ENCODE data around the gene LYPLAL1. TPM values are rescaled to one million over a fixed set of nuclear protein-coding genes. Genes with fewer than 3 reads are reported as not detected.

The LYPLAL1 gene
- total and polyA plus RNA-seq, 2 of the 8 experiments (the other 6 are each of a cell fraction or from before 2014, with no cell fraction given), result 6.3 to 23.8 TPM

DNA sequence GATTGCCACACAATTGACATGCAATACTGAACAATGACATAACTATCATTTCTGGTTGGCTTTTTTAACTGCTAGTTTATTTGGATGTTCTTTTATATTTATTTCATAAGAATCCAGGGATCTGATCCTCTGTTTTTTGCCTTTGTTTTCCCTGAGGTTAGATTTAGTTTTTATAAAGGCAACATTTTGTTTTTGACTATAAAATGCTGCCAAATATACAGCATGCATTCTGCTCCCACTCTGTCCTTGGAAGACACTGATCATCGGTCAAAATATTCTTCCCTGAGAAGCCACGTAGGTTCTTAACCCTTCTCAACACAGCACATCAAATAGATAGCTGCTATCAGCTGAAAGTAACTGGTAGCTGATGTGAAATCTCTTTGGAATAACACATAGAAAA, 52.5 kb downstream of the LYPLAL1 start:
- ChIA-PET POLR2A (ENCODE audit: partially characterized antibody) (no interaction called here), CTCF (ENCODE audit: partially characterized antibody) (no interaction called here)
- H2AFZ ChIP-seq (ENCODE audit: low read length), result no peak overlapping the region
- no peaks in the 10 kb centered on the region for H4K20me1 ChIP-seq (replicated peaks in 1 of 2; ENCODE audit: control insufficient read depth in 1 of 2, insufficient read depth in 2 of 2, low read length in 2 of 2)
- no peak overlapping the region for H2BK12ac ChIP-seq (ENCODE audit: low read depth, low read length)
- no peak for TF ChIP-seq USF2 (IDR thresholded peaks at IDR 0.05; ENCODE audit: low read length)
- no peak for TF ChIP-seq SRF (IDR thresholded peaks at IDR 0.05; ENCODE audit: low read depth, low read length)
- TF ChIP-seq CBX5 (IDR thresholded peaks at IDR 0.05; ENCODE audit: low read depth, low read length), result no peak
- no peak for TF ChIP-seq CBX8 (IDR thresholded peaks at IDR 0.05; ENCODE audit: borderline replicate concordance, low read depth, low read length)
- FAIRE-seq (no peak), DNase-seq (ENCODE audit: low read depth in 1 of 2, low spot score in 2 of 2) (no peak)
- no peak overlapping the region for H2BK20ac ChIP-seq (ENCODE audit: low read length)
- no peak overlapping the region for H3K14ac ChIP-seq (ENCODE audit: insufficient read length)
- no peaks in the 10 kb centered on the region for H3K23me2 ChIP-seq (ENCODE audit: low read depth, low read length)
- no peak overlapping the region for H2BK15ac ChIP-seq (ENCODE audit: low read length)
- no peak overlapping the region for H4K5ac ChIP-seq (ENCODE audit: insufficient read length, low read depth, low read length)
- H3K9ac ChIP-seq (replicated peaks in 1 of 4; ENCODE audit: extremely low read depth in 1 of 4, low read depth in 3 of 4, low read length in 3 of 4), result no peak overlapping the region
- no peaks in the 10 kb centered on the region for H3K4me1 ChIP-seq (replicated peaks in 1 of 4; ENCODE audit: control insufficient read depth in 3 of 4, insufficient read depth in 4 of 4, low read length in 3 of 4)
- no peak overlapping the region for H3K4me2 ChIP-seq (ENCODE audit: insufficient read depth in 1 of 2, low read depth in 2 of 2, low read length in 2 of 2)
- no peak overlapping the region for H4K8ac ChIP-seq (ENCODE audit: extremely low read depth, insufficient read depth, low read length)
- no peaks in the 10 kb centered on the region for H3K79me2 ChIP-seq (ENCODE audit: control insufficient read depth in 1 of 2, insufficient read depth in 2 of 2, low read length in 2 of 2)
- H3K56ac ChIP-seq (replicated peaks; ENCODE audit: insufficient read length, low read depth, low read length), result no peak overlapping the region
- no peak overlapping the region for H3K4ac ChIP-seq (replicated peaks; ENCODE audit: insufficient read length, low read depth, low read length)
- no peak overlapping the region for H2AK5ac ChIP-seq (ENCODE audit: low read depth, low read length)
- no peak overlapping the region for H3K23ac ChIP-seq (ENCODE audit: insufficient read length)
- H3K9me3 ChIP-seq (ENCODE audit: insufficient read depth in 2 of 2, low read depth in 1 of 2, low read length in 1 of 2), result no peaks in the 10 kb centered on the region
- no peak overlapping the region for H2BK120ac ChIP-seq (replicated peaks; ENCODE audit: low read depth, low read length)
- H2BK5ac ChIP-seq (ENCODE audit: low read depth, low read length), result no peak overlapping the region
- H3K4me3 ChIP-seq (ENCODE audit: extremely low read depth in 1 of 4, insufficient read depth in 2 of 4, low read depth in 3 of 4, low read length in 4 of 4), result no peak overlapping the region
- 94% methylated on average over 2 of the region's 2 CpGs; no CpG with 5 or more reads in 1 of the 2 experiments for WGBS, 2 experiments (ENCODE audit: extremely low coverage in 1 of 2, insufficient coverage in 1 of 2, insufficient read length in 1 of 2, insufficient replicate concordance in 2 of 2, low coverage in 1 of 2, low lambda C conversion rate in 2 of 2, missing lambda C conversion rate in 1 of 2)
- H3K27me3 ChIP-seq (replicated peaks in 1 of 4; ENCODE audit: control insufficient read depth in 3 of 4, extremely low read depth in 1 of 4, insufficient read depth in 3 of 4, low read length in 3 of 4), result no peaks in the 10 kb centered on the region
- H3K18ac ChIP-seq (ENCODE audit: extremely low read depth, low read length), result no peak overlapping the region
- H3K27ac ChIP-seq (ENCODE audit: low read depth, low read length), result no peak overlapping the region
- no peak overlapping the region for H4K91ac ChIP-seq (replicated peaks; ENCODE audit: insufficient read length, low read length)
- H3K36me3 ChIP-seq (ENCODE audit: control insufficient read depth in 2 of 4, insufficient read depth in 4 of 4, low read length in 3 of 4), result no peaks in the 10 kb centered on the region
- no peaks in the 10 kb centered on the region for H3K79me1 ChIP-seq (ENCODE audit: low read depth, low read length)

Data from H1 (cell line).